SK-MEL-5 (cell line): Measurements from ENCODE around the gene WDFY4. TPM values are rescaled to one million over a fixed set of nuclear protein-coding genes. Genes with fewer than 3 reads are reported as not detected.

Experiments
- DNase-seq: peaks from one replicate; pipeline ENCODE4 v3.0.0-alpha.2; 2016; ENCODE audit warnings: low read depth, low spot score
- in situ Hi-C: cut with HindIII; loops from 2 replicates; pipeline ENCODE4 v1.10.0; 2016; ENCODE audit warnings: low sequenced_read_pairs, high pct_unique_total_duplicates, low pct_unique_long_range_greater_than_20kb
- total RNA-seq: library from RNA; depleted of rRNA; stranded (reverse); fragments of >200 nt; shearing (Covaris generic); gene quantifications from 2 replicates; pipeline ENCODE4 v1.2.3, GENCODE V29; 2014

WDFY4 gene
- total RNA-seq, 1 experiment from 2014 or later = not detected

- no peak for DNase-seq
- in situ Hi-C loops = no loop called here
Observed at GRCh38 chr10:48924988-48925387, 240.3 kb downstream of the WDFY4 start.

GRCh38 chr10:48926255-48926654 is 241.6 kb downstream of the WDFY4 start:
- no peak for DNase-seq
- in situ Hi-C loops = no loop called here

GRCh38 chr10:48926764-48927540 is 242.3 kb downstream of the WDFY4 start:
- in situ Hi-C loops = no loop called here
- no peak for DNase-seq

- in situ Hi-C loops = no loop called here
- DNase-seq = no peak
Observed at GRCh38 chr10:48929413-48929990, 244.8 kb downstream of the WDFY4 start.

GRCh38 chr10:48931188-48931587 is 246.5 kb downstream of the WDFY4 start:
- in situ Hi-C loops = no loop called here
- DNase-seq = no peak

GRCh38 chr10:48932831-48933664 is 248.4 kb downstream of the WDFY4 start:
- DNase-seq = no peak
- in situ Hi-C loops = no loop called here

GRCh38 chr10:48934672-48935501 is 250.2 kb downstream of the WDFY4 start:
- in situ Hi-C loops = no loop called here
- DNase-seq = no peak

- in situ Hi-C loops = no loop called here
- DNase-seq = no peak
Observed at GRCh38 chr10:48935577-48935976, 250.9 kb downstream of the WDFY4 start.

- in situ Hi-C loops = no loop called here
- DNase-seq = no peak
Observed at GRCh38 chr10:48937796-48938195, 253.1 kb downstream of the WDFY4 start.

GRCh38 chr10:48938281-48938680 is 253.6 kb downstream of the WDFY4 start:
- in situ Hi-C loops = no loop called here
- DNase-seq = no peak

- no peak for DNase-seq
- in situ Hi-C loops = no loop called here
Observed at GRCh38 chr10:48938990-48939536, 254.4 kb downstream of the WDFY4 start.

- in situ Hi-C loops = no loop called here
- DNase-seq = no peak
Observed at GRCh38 chr10:48939790-48940325, 255.2 kb downstream of the WDFY4 start, which contains the start of gene LRRC18. TSS of gene LRRC18 (minus strand) at chr10:48939840. CDS start at chr10:48914155, 25,685 bp downstream.

- DNase-seq = no peak
- in situ Hi-C loops = no loop called here
Observed at GRCh38 chr10:48940372-48940771, 255.7 kb downstream of the WDFY4 start.

- no peak for DNase-seq
- in situ Hi-C loops = no loop called here
Observed at GRCh38 chr10:48940958-48941357, 256.3 kb downstream of the WDFY4 start.

- in situ Hi-C loops = no loop called here
- DNase-seq = no peak
Observed at GRCh38 chr10:48941427-48942075, 256.9 kb downstream of the WDFY4 start.

- in situ Hi-C loops = no loop called here
- DNase-seq = no peak
Observed at GRCh38 chr10:48943096-48943495, 258.4 kb downstream of the WDFY4 start.

- in situ Hi-C loops = no loop called here
- no peak for DNase-seq
Observed at GRCh38 chr10:48944171-48944570, 259.5 kb downstream of the WDFY4 start.
